GM20431 (cell line): ENCODE data around the gene SCRT2.
"Not testable (repeated sequence)": the region's sequence is repeated elsewhere in the genome, so short reads cannot be mapped to it uniquely, and the experiment has no call there.

Source experiments
- in situ Hi-C: fragments of 300-500 bp; cut with MseI, MboI; formaldehyde crosslinking; loops from one replicate; pipeline ENCODE4 v1.15.0; 2020; ENCODE audit warnings: low sequenced_read_pairs; ENCODE audit not compliant: unreplicated experiment

Gene SCRT2

DNA sequence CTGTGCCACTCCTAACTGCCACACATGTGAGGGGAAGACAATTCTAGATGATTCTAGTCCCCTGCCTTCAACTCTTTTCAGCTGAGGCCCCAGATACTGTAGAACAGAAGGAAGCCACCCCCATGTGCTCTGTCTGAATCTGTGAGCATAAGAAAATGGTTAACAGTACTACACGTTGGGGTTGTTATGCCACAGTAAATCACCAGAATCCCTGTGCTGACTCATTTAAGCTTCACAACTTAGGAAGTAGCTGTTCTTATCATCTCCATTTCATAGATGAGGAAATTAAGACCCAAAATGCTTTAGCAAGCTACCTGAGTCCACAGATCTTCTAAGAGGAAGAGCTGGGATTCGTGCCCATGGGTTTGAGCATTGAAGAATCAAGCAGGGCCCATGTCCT lies 27.4 kb upstream of the SCRT2 start:
- in situ Hi-C loops, result no loop called here

DNA sequence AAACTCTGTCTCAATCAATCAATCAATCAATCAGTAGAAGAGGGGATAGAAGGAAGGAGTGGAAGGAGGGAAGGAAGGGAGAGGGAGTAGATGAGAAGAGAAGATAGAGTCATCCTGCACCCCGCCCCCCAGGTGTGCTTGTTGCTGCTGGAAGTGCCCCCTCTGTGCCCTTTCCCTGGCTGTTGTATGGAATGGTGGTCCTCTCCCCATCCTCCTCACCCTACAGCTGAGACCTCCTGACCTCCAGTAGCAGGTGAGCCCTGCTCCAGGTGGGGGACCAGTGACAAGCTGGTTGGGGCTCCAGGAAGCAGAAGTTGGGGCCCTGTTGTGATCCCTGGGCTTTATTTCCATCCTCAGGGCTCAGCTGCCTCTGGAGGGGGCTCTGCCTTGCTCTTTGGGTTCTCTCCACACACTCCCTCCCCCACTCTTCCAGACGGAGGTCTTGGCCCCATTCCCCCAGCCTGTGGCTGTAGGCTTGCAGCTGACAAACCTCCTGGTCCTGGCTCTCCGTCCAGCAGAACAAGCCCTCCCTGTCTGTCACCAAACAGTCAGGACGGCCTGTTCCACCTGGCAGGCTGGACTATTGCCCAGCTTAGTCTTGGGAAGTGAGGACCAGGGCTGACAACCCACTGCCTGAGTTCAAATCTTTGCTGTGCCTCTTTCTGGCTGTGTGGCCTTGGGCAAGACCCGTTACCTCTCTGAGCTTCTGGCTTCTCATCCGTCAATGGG lies 26.0 kb upstream of the SCRT2 start:
- in situ Hi-C loops, result no loop called here

DNA sequence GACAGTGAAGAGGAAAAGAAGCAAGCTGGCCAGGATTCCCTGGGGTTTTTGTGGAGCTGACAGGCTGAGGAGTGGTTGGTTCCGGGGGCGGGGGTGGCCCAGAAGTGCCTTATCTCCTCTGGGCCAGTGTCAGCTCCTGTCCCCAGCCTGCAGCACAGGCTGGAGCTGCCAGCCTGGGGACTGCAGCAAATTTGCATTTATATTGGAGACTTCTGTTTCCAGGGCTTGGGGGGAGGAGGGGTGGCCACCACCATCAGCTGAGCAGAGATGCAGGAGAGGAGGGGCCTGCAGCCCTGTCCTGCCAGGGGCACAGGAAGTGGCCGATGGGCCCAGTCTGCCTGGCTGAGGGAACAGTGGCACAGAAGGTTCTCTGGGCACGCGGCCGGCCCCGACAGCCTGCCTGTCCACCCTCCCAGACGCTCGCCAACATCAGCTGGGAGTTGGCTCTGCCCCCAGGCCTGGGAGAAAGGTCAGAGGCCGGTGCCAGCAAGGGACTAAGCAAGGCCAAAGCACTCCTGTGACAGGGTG lies 24.3 kb upstream of the SCRT2 start:
- in situ Hi-C loops, result no loop called here

- in situ Hi-C loops, result no loop called here
Observed at GRCh38 chr20:699342-699741, 23.7 kb upstream of the SCRT2 start.

GRCh38 chr20:698276-698675 lies 22.7 kb upstream of the SCRT2 start:
- in situ Hi-C loops, result no loop called here

DNA sequence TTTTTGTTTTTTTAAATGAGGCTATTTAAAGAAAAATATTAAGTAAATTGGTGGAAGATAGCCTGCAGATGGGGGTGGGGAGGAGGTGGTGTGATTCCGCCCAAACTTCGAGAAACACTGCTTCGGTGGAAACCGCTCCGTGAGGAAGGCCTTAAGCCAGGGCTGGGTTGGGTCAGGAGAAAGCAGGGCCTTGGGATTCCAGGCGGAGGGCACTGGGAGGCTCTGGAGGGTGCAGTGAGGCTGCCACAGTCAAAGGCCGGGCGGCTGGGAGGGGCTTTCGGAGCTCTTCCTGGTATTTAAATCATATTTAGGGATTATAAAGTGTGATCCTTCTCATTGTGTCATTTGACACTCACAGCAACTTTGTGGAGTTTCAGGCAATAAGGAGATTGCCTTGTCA lies 22.2 kb upstream of the SCRT2 start:
- in situ Hi-C loops, result no loop called here

DNA sequence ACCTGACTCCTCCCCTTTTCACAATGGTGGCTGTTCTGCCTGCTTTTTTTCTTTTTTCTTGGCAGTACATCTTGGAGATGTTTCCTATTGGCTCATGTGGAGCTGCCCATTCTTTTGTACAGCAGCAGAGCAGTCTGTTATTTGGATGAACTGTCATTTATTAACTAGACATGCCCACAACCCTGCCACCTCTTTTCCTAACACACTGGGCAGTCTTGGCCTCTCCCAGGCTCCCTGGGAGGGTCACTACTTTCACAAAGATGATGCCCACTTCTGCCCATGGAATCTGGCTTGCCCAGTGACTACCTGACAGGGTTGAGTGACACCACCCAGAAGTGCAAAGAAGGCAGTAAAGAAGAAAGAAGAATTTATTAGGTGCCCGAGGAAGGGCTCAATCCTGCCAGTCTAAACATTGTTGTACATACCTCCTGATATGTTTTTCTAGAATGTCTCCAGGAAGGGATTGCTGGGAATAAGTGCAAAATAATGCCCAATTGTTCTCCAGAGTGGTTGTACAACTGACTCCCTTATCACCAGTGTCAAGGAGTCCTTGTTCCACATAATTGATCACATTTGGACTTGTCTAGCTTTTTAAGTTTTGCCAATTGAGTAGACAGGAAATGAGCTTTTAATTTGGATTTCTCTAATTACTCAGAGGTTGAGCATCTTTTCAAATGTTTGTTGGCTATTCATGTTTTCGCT lies 19.7 kb upstream of the SCRT2 start:
- in situ Hi-C loops, result no loop called here

DNA sequence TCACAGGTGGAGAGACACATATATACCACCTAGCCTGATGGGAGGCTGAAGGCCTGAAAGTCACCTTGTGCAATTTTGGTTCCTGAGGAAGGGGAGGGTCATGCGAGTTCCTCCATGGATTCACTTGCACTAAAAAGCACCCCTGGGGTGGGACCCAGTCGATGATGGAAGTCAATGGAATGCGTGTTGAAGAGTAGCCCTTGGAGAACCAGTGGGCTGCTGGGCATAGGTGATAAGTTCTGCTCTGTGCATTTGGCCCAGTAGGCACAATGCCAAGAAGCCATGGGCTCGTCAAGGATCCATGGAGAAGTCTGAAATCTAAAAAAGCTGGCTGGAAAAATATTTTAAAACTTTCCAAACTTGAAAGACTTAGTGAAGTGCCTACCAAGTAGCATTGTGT lies 18.9 kb upstream of the SCRT2 start:
- in situ Hi-C loops, result no loop called here

GRCh38 chr20:693786-694185 lies 18.2 kb upstream of the SCRT2 start:
- in situ Hi-C loops, result not testable (repeated sequence)

DNA sequence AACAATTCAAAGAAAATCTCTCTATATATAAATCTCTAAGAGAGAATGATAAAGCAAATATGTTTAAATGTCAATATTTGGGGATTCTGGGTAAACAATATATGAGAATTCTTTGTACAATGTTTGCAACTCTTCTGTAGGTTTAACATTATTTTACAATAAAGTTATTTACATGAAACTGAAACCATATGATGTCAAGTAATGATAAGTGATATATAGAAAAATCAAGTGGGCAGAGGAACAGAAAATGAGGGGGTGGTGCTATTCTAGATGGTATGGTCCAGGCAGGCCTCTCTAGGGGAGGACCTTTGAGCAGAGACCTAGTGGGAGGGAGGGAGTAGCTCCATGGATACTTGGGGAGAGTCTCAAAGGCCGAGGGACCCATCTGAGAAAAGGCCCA lies 16.4 kb upstream of the SCRT2 start:
- in situ Hi-C loops, result no loop called here

DNA sequence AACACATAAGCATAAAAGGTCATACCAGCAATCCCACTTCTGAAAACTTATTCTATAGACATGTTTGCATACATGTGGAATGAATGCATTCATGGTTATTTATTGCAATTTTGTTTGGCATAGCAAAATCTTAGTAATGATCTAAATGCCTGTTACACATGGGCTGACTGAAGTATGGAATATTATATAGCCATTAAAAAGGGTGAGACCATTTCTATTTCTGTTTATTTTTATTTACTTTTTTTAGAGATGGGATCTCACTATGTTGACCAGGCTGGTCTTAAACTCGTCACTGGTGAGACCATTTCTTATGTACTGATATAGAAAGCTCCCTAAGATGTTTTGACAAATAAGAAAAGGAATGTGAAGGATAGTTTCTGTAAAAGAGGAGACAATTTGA lies 14.3 kb upstream of the SCRT2 start:
- in situ Hi-C loops, result no loop called here

GRCh38 chr20:689348-689747 lies 13.7 kb upstream of the SCRT2 start:
- in situ Hi-C loops, result no loop called here

DNA sequence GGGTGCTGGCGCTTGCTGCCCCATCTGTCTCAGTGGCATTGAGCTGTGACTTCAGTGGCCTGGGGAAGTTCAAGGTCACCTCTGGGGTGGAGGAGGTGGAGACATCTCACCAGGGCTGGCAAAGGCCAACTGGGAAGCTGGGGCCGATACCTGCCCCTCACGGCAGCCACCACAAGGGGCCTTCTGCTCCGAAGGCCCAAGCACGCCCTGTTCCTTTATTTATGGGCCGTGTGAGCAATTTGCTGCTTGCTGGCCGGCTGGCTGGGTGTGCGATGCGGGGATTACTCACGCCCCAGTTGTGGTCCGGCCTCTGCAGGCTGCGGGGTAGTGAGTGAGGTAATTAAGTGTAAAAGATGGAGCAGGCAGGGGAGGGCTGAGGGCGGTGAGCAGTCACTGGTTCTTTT lies 13.2 kb upstream of the SCRT2 start:
- in situ Hi-C loops, result no loop called here

- in situ Hi-C loops, result no loop called here
Observed at GRCh38 chr20:687468-688203, 12.0 kb upstream of the SCRT2 start.

- in situ Hi-C loops, result no loop called here
Observed at GRCh38 chr20:684676-685319, 9.2 kb upstream of the SCRT2 start.

DNA sequence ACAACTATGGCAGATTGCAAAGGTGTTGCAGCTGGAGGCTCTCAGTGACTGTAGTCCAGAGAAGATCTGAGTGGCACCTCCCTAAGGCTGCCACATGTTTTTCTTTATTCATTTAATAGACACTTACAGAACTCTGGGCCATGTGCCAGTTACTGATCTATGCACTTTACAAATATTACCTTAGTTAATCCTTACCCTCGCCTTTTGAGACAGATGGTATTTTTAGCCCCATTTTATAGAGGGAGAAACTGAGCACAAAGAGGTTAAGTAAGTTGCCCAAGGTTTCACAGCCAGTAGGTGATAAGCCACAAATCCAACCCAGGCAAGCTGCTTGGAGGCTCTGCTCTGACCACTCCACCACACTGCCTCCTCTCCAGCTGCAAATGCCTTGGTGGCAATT lies 6.5 kb upstream of the SCRT2 start:
- in situ Hi-C loops, result no loop called here

DNA sequence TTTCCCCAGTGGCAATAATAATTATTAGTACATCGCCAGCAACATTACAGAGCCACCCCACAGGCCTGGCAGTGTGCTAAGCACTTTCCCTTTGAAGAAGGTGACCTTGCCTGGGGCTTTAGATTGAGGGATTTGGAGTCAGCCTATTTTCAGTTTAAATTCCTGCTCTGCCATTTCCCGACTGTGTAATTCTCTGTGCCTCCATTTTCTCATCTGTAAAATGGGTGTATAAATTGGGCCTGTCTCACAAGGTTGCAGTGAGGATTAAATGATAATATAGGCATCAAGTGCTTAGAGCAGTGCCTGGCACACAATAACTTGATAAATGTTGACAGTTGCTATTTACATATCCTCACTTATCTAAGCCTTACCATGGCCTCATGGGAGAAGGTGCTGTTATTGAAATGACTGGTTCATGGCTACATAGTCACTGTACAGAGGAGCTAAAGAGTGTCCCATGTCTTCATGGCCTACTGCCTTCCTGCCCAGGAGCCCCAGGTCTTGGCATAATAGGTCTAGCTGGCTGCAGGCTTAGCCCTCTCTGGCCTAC lies 5.1 kb upstream of the SCRT2 start:
- in situ Hi-C loops, result no loop called here

- in situ Hi-C loops, result no loop called here
Observed at GRCh38 chr20:677957-678356, 2.4 kb upstream of the SCRT2 start.

DNA sequence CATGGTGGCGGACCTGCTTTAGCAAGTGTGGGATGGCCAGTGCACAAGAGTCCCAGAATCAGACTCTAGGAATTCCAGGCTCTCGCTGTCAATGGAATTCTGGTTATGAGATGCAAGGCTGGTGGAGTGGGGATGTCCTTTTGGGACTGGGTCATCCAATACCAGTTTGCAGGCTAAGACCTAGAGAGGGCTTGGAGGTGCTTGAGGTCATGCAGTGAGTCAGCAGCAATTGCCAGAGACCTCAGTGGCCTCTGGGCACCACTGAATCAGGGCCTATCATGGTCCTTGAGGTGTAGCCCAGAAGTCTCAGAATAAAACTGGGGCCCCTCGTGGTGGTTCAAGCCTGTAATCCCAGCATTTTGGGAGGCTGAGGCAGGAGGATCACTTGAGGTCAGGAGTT lies 1.4 kb upstream of the SCRT2 start:
- in situ Hi-C loops, result no loop called here

DNA sequence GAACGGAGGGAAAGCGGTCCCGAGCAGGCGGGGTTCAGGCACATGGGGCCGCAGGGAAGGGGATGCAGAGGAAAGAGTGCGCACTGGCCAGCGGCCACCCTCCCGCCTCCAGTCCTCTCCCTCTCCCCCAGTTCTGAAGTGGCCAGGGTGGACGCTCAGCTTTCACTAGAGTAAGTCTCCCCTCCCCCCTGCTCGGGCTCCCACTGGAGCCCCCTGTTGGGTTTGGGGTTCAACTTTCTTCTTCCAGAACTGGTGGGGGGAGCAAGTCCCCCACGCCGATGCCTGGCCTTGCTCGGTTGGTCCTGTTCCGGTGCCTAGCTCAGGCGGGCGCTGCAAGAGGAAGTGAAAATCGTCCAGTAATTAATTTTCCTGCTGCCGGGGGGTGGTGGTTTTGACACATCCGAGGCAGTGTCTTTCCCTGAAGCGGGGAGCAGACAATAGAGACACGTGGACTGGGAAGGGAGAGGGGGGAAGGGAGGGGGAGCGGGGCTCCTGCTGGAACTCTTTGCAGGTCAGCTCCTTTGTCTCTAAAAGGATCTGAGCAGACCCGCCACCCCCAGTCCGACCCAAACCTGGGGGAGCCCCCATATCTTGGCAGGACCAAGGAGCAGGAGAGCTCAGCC lies 824 bp upstream of the SCRT2 start:
- in situ Hi-C loops, result no loop called here
